Glomerular visceral epithelial cell (primary cell): Measurements from ENCODE around the gene DYRK2.

ENCODE experiments used
- DNase-seq: peaks from one replicate; pipeline ENCODE4 v3.0.0-alpha.2; 2016; ENCODE audit errors: extremely low spot score

DYRK2 gene

DNA sequence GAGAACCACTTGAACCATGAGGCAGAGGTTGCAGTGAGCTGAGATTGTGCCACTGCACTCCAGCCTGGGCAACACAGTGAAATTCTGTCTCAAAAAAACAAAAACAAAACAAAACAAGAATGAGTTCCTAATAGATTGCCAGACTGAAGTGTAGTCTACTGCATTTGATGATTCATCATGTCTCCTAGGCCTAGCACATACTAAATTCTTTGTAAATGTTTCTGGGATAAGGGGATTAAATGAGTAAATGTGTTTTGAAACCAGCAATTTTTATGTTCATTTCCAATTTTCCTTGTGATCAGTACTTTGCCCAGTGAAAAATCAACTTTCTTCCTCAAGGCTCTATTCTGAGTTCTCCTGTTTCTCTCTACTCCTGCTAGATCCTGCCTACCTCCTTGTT lies 2.9 kb upstream of the DYRK2 start:
- DNase-seq = no peak

DNA sequence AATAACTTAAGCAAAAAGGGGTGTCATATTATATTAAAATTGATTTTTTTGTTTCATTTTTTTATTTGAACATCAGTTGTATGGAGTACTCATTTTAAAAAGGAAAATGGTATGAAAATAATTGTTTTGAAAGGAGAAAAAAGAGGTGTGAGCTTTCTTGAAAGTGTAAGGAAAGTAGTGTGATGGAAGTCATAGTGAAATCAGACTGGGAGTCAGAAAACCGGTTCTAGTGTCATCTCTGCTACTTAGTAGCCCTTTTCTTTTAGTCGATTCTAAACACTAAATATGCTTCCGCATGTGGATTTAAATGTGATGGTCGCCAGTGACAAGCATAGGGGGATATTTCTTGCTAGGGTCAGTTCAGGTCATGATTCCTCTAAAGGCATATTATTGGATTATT lies 1.8 kb upstream of the DYRK2 start:
- no peak for DNase-seq

DNA sequence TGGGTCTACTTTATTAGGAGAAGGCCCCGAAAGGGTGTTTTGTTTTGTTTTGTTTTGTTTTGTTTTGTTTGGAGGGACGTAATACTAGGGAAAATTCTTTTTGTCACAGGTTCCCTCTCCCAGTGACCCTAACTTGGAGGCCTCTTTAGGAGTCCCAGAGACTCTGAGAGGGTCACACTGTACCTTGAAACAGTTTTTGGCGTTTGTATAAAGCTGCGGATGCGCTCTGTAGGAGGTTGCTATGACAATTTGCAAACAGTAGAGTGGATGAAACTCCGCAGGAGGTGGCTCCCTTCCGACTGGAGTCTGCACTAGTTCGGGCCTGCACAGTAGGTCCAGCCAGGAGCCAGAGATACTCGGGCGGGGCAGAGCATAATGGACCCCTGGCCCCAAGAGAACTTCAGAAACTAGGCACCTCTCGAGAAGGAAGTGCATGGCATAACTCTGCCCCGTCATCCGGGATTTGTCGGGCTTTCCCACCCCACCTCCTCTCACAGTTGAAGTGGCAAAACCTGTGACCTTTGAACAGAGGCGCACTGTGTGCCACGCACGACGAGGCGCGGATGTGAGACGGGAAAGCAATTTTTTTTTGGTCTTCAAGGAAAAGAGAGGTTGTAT lies 1.3 kb upstream of the DYRK2 start:
- no peak for DNase-seq

- peak; percentile 90 for DNase-seq
Measured at GRCh38 chr12:67647799-67648520, 585 bp upstream of the DYRK2 start.

- DNase-seq = no peak
Measured at GRCh38 chr12:67649261-67649569, 670 bp downstream of the DYRK2 start.

DNA sequence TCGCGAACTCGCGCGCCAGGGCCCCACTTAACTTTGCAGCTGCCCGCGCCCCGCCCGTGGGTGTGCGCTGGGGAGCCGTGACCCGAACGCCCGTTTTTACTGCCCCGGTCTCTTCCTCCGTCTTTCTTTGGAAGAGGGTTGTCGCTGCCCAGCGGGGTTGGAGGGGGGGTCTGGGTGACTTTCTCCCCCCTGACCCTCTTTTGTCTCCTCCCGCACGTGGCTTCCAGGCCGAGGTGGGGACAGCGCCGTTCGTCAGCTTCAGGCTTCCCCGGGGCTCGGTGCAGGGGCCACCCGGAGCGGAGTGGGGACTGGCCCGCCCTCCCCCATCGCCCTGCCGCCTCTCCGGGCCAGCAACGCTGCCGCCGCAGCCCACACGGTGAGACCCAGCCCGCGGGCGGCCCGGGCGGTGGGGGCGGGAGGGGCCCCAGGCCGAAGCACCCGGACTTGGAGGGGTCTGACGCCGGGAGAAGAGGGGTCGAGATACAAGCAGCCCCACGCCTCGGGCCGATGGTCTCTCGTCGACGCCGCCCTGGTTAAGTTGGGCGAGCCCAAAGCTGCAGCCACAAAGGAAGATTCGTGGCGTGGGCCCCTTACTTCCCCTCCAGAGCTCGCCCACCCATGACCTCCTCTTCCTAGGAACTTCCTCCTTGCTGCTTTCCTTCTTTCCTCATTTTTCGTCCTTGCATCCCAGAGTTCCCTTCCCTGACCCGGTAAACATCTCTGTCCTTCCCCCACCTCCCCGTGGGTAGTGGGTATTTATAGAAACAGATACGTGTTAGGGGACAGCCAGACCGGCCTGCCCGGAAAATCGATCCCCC lies 1.2 kb downstream of the DYRK2 start:
- DNase-seq = peak; percentile 17

GRCh38 chr12:67650388-67651131 lies 2.0 kb downstream of the DYRK2 start:
- DNase-seq = no peak

- DNase-seq = peak; percentile 48
Measured at GRCh38 chr12:67651132-67651695, 2.7 kb downstream of the DYRK2 start.

DNA sequence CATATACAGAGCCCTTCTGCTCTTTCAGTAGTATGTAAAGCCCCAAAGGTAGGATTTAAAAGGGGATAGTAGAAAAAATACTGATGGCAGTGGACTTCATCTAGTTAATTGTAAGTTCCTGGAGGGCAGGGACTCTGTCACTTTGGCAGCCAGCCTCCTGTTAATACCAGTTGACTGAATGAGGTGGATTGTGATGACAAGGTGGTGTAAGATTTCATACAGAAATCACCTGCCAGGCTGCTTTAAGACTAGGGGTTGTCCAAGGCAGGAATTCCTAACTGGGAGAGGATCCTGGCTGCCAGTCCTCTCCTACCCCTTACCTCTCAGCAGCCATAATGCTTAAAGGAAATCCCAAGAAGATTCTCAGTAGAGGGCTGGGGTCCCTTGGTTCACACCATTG lies 7.3 kb downstream of the DYRK2 start:
- no peak for DNase-seq

GRCh38 chr12:67656251-67656650 lies 7.7 kb downstream of the DYRK2 start:
- no peak for DNase-seq

DNA sequence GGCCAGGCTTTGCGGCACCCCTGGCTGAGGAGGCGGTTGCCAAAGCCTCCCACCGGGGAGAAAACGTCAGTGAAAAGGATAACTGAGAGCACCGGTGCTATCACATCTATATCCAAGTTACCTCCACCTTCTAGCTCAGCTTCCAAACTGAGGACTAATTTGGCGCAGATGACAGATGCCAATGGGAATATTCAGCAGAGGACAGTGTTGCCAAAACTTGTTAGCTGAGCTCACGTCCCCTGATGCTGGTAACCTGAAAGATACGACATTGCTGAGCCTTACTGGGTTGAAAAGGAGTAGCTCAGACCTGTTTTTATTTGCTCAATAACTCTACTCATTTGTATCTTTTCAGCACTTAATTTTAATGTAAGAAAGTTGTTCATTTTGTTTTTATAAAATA lies 9.9 kb downstream of the DYRK2 start:
- DNase-seq = no peak

GRCh38 chr12:67659292-67659691 lies 10.7 kb downstream of the DYRK2 start:
- DNase-seq = no peak

DNA sequence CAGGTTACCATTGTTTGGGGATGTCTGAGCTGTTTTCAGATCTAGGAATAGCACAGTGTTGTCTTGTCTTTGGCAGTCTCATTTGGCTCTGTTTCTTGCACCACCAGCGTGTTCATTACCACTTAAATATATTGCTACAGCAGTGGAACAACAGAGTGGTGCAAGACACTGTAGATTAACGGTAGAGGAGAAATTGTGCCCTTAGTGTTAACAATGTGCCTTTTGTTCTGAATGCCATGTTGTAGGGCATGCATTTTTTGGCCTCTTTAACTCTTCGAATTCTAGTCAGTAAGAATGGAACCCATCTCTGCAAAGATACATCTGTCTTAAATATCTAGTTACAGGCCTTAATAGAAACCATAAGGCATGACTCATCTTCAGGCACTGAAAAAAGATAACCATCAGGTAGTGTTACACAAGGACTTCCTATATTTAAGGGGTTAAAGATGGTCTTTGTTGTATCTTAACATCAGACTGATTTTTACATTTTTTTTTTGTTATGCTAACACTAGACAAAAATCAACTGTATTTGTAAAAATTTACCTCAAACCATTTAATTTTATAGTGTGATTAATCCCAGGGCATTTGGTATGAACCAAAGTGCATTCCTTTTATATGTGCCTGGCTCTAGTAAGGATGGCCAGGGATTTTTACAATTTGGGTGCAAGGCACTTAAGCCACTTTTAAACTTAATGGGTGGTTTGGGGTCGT lies 12.9 kb downstream of the DYRK2 start:
- no peak for DNase-seq

GRCh38 chr12:67662910-67663538 lies 14.5 kb downstream of the DYRK2 start:
- no peak for DNase-seq

- DNase-seq = no peak
Measured at GRCh38 chr12:67664171-67664570, 15.6 kb downstream of the DYRK2 start.

- no peak for DNase-seq
Measured at GRCh38 chr12:67665679-67666078, 17.1 kb downstream of the DYRK2 start.

DNA sequence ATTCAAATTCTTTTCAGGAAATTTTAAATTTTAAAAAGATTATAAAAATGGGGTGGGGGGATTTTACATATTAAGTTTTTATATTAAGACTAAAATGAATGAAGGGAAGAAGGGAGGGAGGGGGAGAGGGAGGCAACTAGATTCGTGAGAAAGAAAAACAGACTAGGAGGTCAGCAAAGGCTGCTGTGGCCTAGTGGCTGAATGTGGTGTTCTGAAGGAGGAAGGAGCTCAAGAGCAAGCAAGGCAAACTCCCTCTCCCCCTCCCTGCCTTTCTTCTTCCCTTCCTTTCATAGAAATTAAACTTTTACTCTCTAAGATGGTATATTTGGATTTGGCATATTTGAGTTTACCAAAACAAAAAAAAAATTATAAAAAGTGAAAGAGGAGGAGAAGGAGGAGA lies 18.1 kb downstream of the DYRK2 start:
- no peak for DNase-seq

- no peak for DNase-seq
Measured at GRCh38 chr12:67667276-67668073, 18.9 kb downstream of the DYRK2 start.

DNA sequence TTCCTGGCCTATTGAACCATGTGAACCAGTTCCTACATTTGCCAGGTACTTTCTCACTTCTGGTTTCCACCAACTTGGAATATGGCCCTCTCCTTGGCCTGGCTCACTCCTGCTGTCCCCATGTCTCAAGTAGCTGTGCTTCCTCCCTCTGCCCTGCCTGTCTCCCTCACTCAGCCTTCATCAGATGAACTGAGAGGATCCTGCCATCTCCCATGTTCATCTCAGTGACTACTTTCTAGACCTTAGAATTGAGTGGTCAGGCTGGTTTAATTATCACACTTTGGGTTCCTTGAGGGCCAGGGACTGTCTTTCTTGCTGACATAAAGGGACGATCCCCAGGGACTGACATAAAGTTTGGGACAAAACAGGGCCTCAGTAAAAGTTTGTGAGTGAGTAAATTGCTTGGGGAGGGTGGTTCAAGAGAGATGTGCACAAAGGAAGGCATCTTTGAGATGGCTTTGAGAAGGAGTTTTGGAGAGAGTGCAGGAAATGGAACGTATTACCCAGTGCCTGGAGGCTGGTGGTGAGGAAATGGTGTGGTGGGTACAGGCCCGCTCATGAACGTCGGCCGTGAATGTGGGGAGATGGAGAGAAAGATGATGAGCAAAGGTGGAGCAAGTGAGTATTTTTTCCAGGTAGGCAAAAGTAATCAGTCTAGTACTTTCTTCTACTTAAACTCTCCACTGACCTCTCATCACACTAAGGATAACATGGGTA lies 20.8 kb downstream of the DYRK2 start:
- DNase-seq = no peak
